H1 (cell line): Measurements from ENCODE around the gene PCBD1. TPM values are rescaled to one million over a fixed set of nuclear protein-coding genes. Genes with fewer than 3 reads are reported as not detected.

ENCODE experiments used
- CTCF ChIA-PET: fragments of 300-600 bp; sonication (Branson Sonifier 250); formaldehyde crosslinking; loops from one replicate; lab custom pipeline; 2021; ENCODE audit not compliant: partially characterized antibody; lab: Charles Lee
- POLR2A ChIA-PET: fragments of 300-600 bp; sonication (Branson Sonifier 250); formaldehyde crosslinking; loops from one replicate; lab custom pipeline; 2021; ENCODE audit warnings: inconsistent platforms; ENCODE audit not compliant: partially characterized antibody; lab: Charles Lee
- DNase-seq, 2 experiments: peaks; one replicate each; pipeline versions ENCODE4 v3.0.0 to v3.0.0-alpha.2; 2010 to 2022; ENCODE audit warnings: low spot score in 2 of 2, low read depth in 1 of 2, mixed read lengths in 1 of 2
- FAIRE-seq: peaks from 2 replicates; lab custom pipeline; 2011; peaks lifted over from hg19 to GRCh38; lab: Jason Lieb, UNC
- H2AFZ ChIP-seq: 2 replicates; pipeline ENCODE4 v1.8.1; 2012; ENCODE audit warnings: low read length, inconsistent platforms
- H2AK5ac ChIP-seq: 2 replicates; pipeline ENCODE4 v1.6.1; 2013; ENCODE audit warnings: low read depth, low read length
- H2BK120ac ChIP-seq: replicated peaks from 2 replicates; pipeline ENCODE3; 2013; ENCODE audit warnings: low read depth, low read length, inconsistent platforms
- H2BK12ac ChIP-seq: 2 replicates; pipeline ENCODE4 v1.6.1; 2013; ENCODE audit warnings: low read depth, low read length
- H2BK15ac ChIP-seq: 2 replicates; pipeline ENCODE4 v1.6.1; 2013; ENCODE audit warnings: low read length
- H2BK20ac ChIP-seq: 2 replicates; pipeline ENCODE4 v1.6.1; 2013; ENCODE audit warnings: low read length
- H2BK5ac ChIP-seq: 2 replicates; pipeline ENCODE4 v1.6.1; 2013; ENCODE audit warnings: low read depth, low read length
- H3K14ac ChIP-seq: 2 replicates; pipeline ENCODE4 v1.6.1; 2013; ENCODE audit warnings: inconsistent platforms; ENCODE audit not compliant: insufficient read length
- H3K18ac ChIP-seq: 2 replicates; pipeline ENCODE4 v1.6.1; 2013; ENCODE audit warnings: low read length; ENCODE audit errors: extremely low read depth
- H3K23ac ChIP-seq: 2 replicates; pipeline ENCODE4 v1.6.1; 2013; ENCODE audit warnings: inconsistent platforms; ENCODE audit not compliant: insufficient read length
- H3K23me2 ChIP-seq: 2 replicates; pipeline ENCODE4 v1.6.1; 2013; ENCODE audit warnings: low read depth, low read length
- H3K27ac ChIP-seq: 2 replicates; pipeline ENCODE4 v1.6.1; 2011; ENCODE audit warnings: low read depth, low read length, inconsistent platforms
- H3K27me3 ChIP-seq, 4 experiments: replicated peaks in 1 of 4; 1 replicate in 1 of 4; 2 replicates in 3 of 4; pipeline versions ENCODE4 v1.6.1 to v1.8.1; 2011 to 2013; ENCODE audit warnings: low read length in 3 of 4, mild to moderate bottlenecking in 3 of 4, inconsistent platforms in 2 of 4, mixed read lengths in 2 of 4, moderate library complexity in 1 of 4; ENCODE audit not compliant: control insufficient read depth in 3 of 4, insufficient read depth in 3 of 4; ENCODE audit errors: extremely low read depth in 1 of 4
- H3K36me3 ChIP-seq, 4 experiments: 2 replicates each; pipeline versions ENCODE4 v1.6.1 to v1.8.1; 2011 to 2013; ENCODE audit warnings: mild to moderate bottlenecking in 4 of 4, low read length in 3 of 4, moderate library complexity in 2 of 4, control low read depth in 1 of 4, inconsistent platforms in 1 of 4; ENCODE audit not compliant: insufficient read depth in 4 of 4, control insufficient read depth in 2 of 4
- H3K4ac ChIP-seq: replicated peaks from 2 replicates; pipeline ENCODE3; 2013; ENCODE audit warnings: low read length, low read depth, mixed read lengths, inconsistent platforms; ENCODE audit not compliant: insufficient read length
- H3K4me1 ChIP-seq, 4 experiments: replicated peaks in 1 of 4; 1 replicate in 1 of 4; 2 replicates in 3 of 4; pipeline versions ENCODE4 v1.6.1 to v1.8.1; 2011 to 2013; ENCODE audit warnings: low read length in 3 of 4, inconsistent platforms in 2 of 4, mixed read lengths in 1 of 4; ENCODE audit not compliant: insufficient read depth in 4 of 4, control insufficient read depth in 3 of 4
- H3K4me2 ChIP-seq, 2 experiments: 2 replicates each; pipeline versions ENCODE4 v1.6.1 to v1.8.1; 2011 to 2013; ENCODE audit warnings: low read depth in 2 of 2, low read length in 2 of 2, control low read depth in 1 of 2, inconsistent platforms in 1 of 2, mild to moderate bottlenecking in 1 of 2; ENCODE audit not compliant: insufficient read depth in 1 of 2
- H3K4me3 ChIP-seq, 4 experiments: fragments of 200-600, 300-600 bp in 1 of 4; sonication (generic), shearing (Covaris generic), sonication (Bioruptor Twin) in 1 of 4; 2 replicates each; pipeline versions ENCODE4 v1.5.1 to v1.8.1; 2011 to 2016; ENCODE audit warnings: low read length in 4 of 4, low read depth in 3 of 4, control low read depth in 2 of 4, inconsistent platforms in 2 of 4, mild to moderate bottlenecking in 2 of 4, mixed read lengths in 1 of 4, moderate library complexity in 1 of 4; ENCODE audit not compliant: insufficient read depth in 2 of 4; ENCODE audit errors: extremely low read depth in 1 of 4
- H3K56ac ChIP-seq: replicated peaks from 2 replicates; pipeline ENCODE3; 2013; ENCODE audit warnings: low read depth, mild to moderate bottlenecking, mixed read lengths, low read length, inconsistent platforms; ENCODE audit not compliant: insufficient read length
- H3K79me1 ChIP-seq: 2 replicates; pipeline ENCODE4 v1.6.1; 2013; ENCODE audit warnings: low read depth, low read length, control low read depth
- H3K79me2 ChIP-seq, 2 experiments: 2 replicates each; pipeline versions ENCODE4 v1.6.1 to v1.8.1; 2012 to 2013; ENCODE audit warnings: low read length in 2 of 2, mild to moderate bottlenecking in 2 of 2, inconsistent platforms in 1 of 2; ENCODE audit not compliant: insufficient read depth in 2 of 2, control insufficient read depth in 1 of 2
- H3K9ac ChIP-seq, 4 experiments: replicated peaks in 1 of 4; 1 replicate in 1 of 4; 2 replicates in 3 of 4; pipeline versions ENCODE4 v1.6.1 to v1.8.1; 2011 to 2013; ENCODE audit warnings: low read depth in 3 of 4, low read length in 3 of 4, control low read depth in 2 of 4, mild to moderate bottlenecking in 2 of 4, moderate library complexity in 2 of 4, inconsistent platforms in 1 of 4; ENCODE audit errors: extremely low read depth in 1 of 4
- H3K9me3 ChIP-seq, 2 experiments: 2 replicates each; pipeline versions ENCODE4 v1.6.1 to v1.8.1; 2012 to 2013; ENCODE audit warnings: mild to moderate bottlenecking in 2 of 2, moderate library complexity in 2 of 2, control low read depth in 1 of 2, inconsistent platforms in 1 of 2, low read depth in 1 of 2, low read length in 1 of 2, mixed read lengths in 1 of 2; ENCODE audit not compliant: insufficient read depth in 2 of 2
- H4K20me1 ChIP-seq, 2 experiments: replicated peaks in 1 of 2; 2 replicates each; pipeline versions ENCODE3 to v1.8.1; 2011 to 2013; ENCODE audit warnings: inconsistent platforms in 2 of 2, low read length in 2 of 2, mild to moderate bottlenecking in 1 of 2; ENCODE audit not compliant: insufficient read depth in 2 of 2, control insufficient read depth in 1 of 2
- H4K5ac ChIP-seq: 2 replicates; pipeline ENCODE4 v1.6.1; 2013; ENCODE audit warnings: low read length, low read depth, mixed read lengths, inconsistent platforms; ENCODE audit not compliant: insufficient read length
- H4K8ac ChIP-seq: 2 replicates; pipeline ENCODE4 v1.8.0; 2013; ENCODE audit warnings: mild to moderate bottlenecking, moderate library complexity, low read length, inconsistent platforms; ENCODE audit not compliant: insufficient read depth; ENCODE audit errors: extremely low read depth
- H4K91ac ChIP-seq: replicated peaks from 2 replicates; pipeline ENCODE3; 2013; ENCODE audit warnings: low read length, mixed read lengths, inconsistent platforms; ENCODE audit not compliant: insufficient read length
- BRCA1 ChIP-seq: IDR thresholded peaks from 2 replicates; pipeline ENCODE4 v1.6.1; 2012; ENCODE audit warnings: low read depth, low read length, improper control_type of control experiment
- CEBPB ChIP-seq: IDR thresholded peaks from 2 replicates; pipeline ENCODE4 v1.6.1; 2012; ENCODE audit warnings: low read depth, low read length
- CTBP2 ChIP-seq: IDR thresholded peaks from 2 replicates; pipeline ENCODE4 v1.7.0; 2011; ENCODE audit warnings: borderline replicate concordance, mild to moderate bottlenecking, moderate library complexity, mixed read lengths, low read length; ENCODE audit not compliant: insufficient read depth, insufficient read length
- EGR1 ChIP-seq: IDR thresholded peaks from 2 replicates; pipeline ENCODE4 v1.6.1; 2011; ENCODE audit warnings: low read depth, low read length, borderline replicate concordance
- EZH2 ChIP-seq: fragments of 200-600 bp; sonication (generic); IDR thresholded peaks from 2 replicates; pipeline ENCODE4 v1.7.1; 2012; ENCODE audit warnings: low read depth, mild to moderate bottlenecking, moderate library complexity, low read length, inconsistent platforms; ENCODE audit not compliant: severe bottlenecking
- JUN ChIP-seq: IDR thresholded peaks from 2 replicates; pipeline ENCODE4 v1.6.1; 2011; ENCODE audit warnings: low read depth, mild to moderate bottlenecking, improper control_type of control experiment, low read length
- POLR2AphosphoS5 ChIP-seq: IDR thresholded peaks from 2 replicates; pipeline ENCODE4 v1.6.1; 2011; ENCODE audit warnings: low read depth, low read length
- POU5F1 ChIP-seq: IDR thresholded peaks from 2 replicates; pipeline ENCODE4 v1.6.1; 2011; ENCODE audit warnings: low read depth, mild to moderate bottlenecking, low read length, moderate library complexity
- SIX5 ChIP-seq: IDR thresholded peaks from 2 replicates; pipeline ENCODE4 v1.6.1; 2011; ENCODE audit warnings: mild to moderate bottlenecking, low read depth, low read length
- SUZ12 ChIP-seq: fragments of 200-600 bp; sonication (generic); IDR thresholded peaks from 2 replicates; pipeline ENCODE4 v1.6.1; 2012; ENCODE audit warnings: mild to moderate bottlenecking, inconsistent platforms, low read length, moderate library complexity, mixed read lengths
- TAF1 ChIP-seq: IDR thresholded peaks from 2 replicates; pipeline ENCODE4 v1.6.1; 2011; ENCODE audit warnings: mild to moderate bottlenecking, low read depth, low read length
- TCF12 ChIP-seq: IDR thresholded peaks from 2 replicates; pipeline ENCODE4 v1.6.1; 2011; ENCODE audit warnings: low read depth, mild to moderate bottlenecking, low read length
- WGBS, 2 experiments: shearing (Covaris generic) in 1 of 2; methylation state at CpG; one replicate each; pipeline versions ENCODE4 v1.1.6 to v1.1.7; 2013 to 2015; ENCODE audit warnings: low lambda C conversion rate in 2 of 2, mixed read lengths in 2 of 2, inconsistent platforms in 1 of 2, low coverage in 1 of 2, missing lambda C conversion rate in 1 of 2; ENCODE audit not compliant: insufficient replicate concordance in 2 of 2, insufficient coverage in 1 of 2, insufficient read length in 1 of 2; ENCODE audit errors: extremely low coverage in 1 of 2, missing lambda C conversion rate in 1 of 2; 5-methylcytosine and 5-hydroxymethylcytosine counted together
- polyA plus RNA-seq, 7 experiments: library from polyadenylated mRNA; depleted of rRNA in 3 of 7; stranded (reverse) in 5 of 7; unstranded in 2 of 7; fragments of >200 nt in 5 of 7; fragments of 200-250 nt in 2 of 7; gene quantifications; 1 replicate in 5 of 7; 2 replicates in 1 of 7; 4 replicates in 1 of 7; pipeline versions ENCODE4 v1.2.1 to v1.2.3, GENCODE V29; 2011 to 2013; ENCODE audit warnings: missing spikeins in 2 of 7, mixed read lengths in 2 of 7
- total RNA-seq: library from RNA; stranded (reverse); fragmentation: NEBNext Ultra II Directional; extraction: Animal tissue kit (Norgen Biotek cat#: 25700); gene quantifications from 2 replicates; pipeline ENCODE4 v1.2.1, GENCODE V29; 2021
- TF ChIP-seq, protein P1 (sequence below): IDR thresholded peaks from 2 replicates; pipeline ENCODE4 v1.6.1; 2011; ENCODE audit warnings: low read depth, mild to moderate bottlenecking, low read length; ENCODE audit not compliant: insufficient read depth

Gene PCBD1
- total and polyA plus RNA-seq, 2 of the 8 experiments (the other 6 are each of a cell fraction or from before 2014, with no cell fraction given): 46.5 to 55.0 TPM

- Histone ChIP-seq H3K18ac (no peak overlapping the region), H3K23ac (no peak overlapping the region), H2AFZ (no peak overlapping the region), H2BK12ac (no peak overlapping the region), H3K56ac (no peak overlapping the region), H3K9me3 (no peaks in the 10 kb centered on the region), H3K79me2 (peaks cover 0 to 72% of the 10 kb centered on the region in 2 experiments; a peak in 2 of 4 replicates), H3K4me3 (no peak overlapping the region), H3K4ac (no peak overlapping the region), H2BK120ac (no peak overlapping the region), H2BK20ac (no peak overlapping the region), H3K36me3 (peaks cover 0 to 3% (median 0%) of the 10 kb centered on the region in 4 experiments; a peak in 1 of 8 replicates), H3K4me2 (no peak overlapping the region), H2AK5ac (no peak overlapping the region), H4K5ac (no peak overlapping the region), H3K79me1 (peaks cover 6% of the 10 kb centered on the region; the same call in 1 of the 2 replicates), H3K14ac (no peak overlapping the region), H3K23me2 (no peaks in the 10 kb centered on the region), H4K8ac (no peak overlapping the region), H4K20me1 (peaks cover 3 to 8% of the 10 kb centered on the region in 2 experiments), H4K91ac (no peak overlapping the region), H2BK5ac (no peak overlapping the region), H3K4me1 (no peaks in the 10 kb centered on the region), H3K9ac (no peak overlapping the region), H3K27ac (no peak overlapping the region), H2BK15ac (no peak overlapping the region), H3K27me3 (no peaks in the 10 kb centered on the region)
- 81% methylated on average over 4 of the region's 4 CpGs; no CpG with 5 or more reads in 1 of the 2 experiments for WGBS, 2 experiments
- ChIA-PET CTCF (interaction anchor here (1.8 kb wide), 1 partner anchor 21 kb away, joined by 4 read pairs; no protein-coding TSS in a partner anchor), POLR2A (no interaction called here)
- DNase-seq (no peak), FAIRE-seq (no peak)
- no peak for TF ChIP-seq POLR2AphosphoS5
- no peak for TF ChIP-seq CEBPB
- TF ChIP-seq CTBP2: no peak
- TF ChIP-seq POU5F1: no peak
- TF ChIP-seq SUZ12: no peak
- no peak for TF ChIP-seq EZH2
- TF ChIP-seq EGR1: no peak
- TF ChIP-seq, protein P1, sequence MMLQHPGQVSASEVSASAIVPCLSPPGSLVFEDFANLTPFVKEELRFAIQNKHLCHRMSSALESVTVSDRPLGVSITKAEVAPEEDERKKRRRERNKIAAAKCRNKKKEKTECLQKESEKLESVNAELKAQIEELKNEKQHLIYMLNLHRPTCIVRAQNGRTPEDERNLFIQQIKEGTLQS: no peak
- no peak for TF ChIP-seq BRCA1
- no peak for TF ChIP-seq TAF1
- TF ChIP-seq SIX5: no peak
- TF ChIP-seq JUN: no peak
- TF ChIP-seq TCF12: no peak
These were observed 50.0 kb downstream of the PCBD1 start for GRCh38 chr10:70838270-70838805.
